Fibroblast of gingiva (primary cell): ENCODE data around the gene AOPEP.
A peak's percentile ranks its signal among the peaks of the same experiment; 100 is the strongest.

Experiments used
- DNase-seq: peaks from one replicate; pipeline ENCODE4 v3.0.0-alpha.2; 2011; ENCODE audit warnings: low read depth

The AOPEP gene

GRCh38 chr9:94726495-94727191 lies at the start of gene AOPEP:
TSS of gene AOPEP (plus strand) at chr9:94726699. CDS start at chr9:94759784, 33,085 bp downstream.
- peak; percentile 94 for DNase-seq

GRCh38 chr9:94677929-94678328 lies 48.6 kb upstream of the AOPEP start:
- no peak for DNase-seq

- DNase-seq: no peak
These were observed 46.9 kb upstream of the AOPEP start for GRCh38 chr9:94679587-94679986.

DNA sequence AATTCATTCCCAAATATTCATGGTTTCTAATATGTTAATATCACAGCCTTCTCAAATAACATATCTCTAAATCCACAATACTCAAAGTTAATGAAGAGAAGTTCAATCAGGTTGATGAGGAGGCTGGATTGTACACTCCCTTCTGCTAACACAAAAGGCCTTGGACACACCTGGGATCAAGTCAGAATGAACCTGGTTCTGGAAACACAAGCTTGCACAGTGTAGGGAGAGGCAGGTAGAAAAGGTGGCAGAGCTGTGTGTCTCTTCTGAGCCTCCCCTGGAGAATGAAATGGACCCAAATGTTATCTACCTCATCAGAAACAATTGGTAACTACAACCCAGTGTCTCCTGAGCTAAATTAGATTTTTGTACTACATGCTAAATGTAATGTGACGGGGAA lies 46.5 kb upstream of the AOPEP start:
- DNase-seq: no peak

GRCh38 chr9:94680621-94681020 lies 45.9 kb upstream of the AOPEP start:
- DNase-seq: no peak

- peak; percentile 74 for DNase-seq
These were observed 45.0 kb upstream of the AOPEP start for GRCh38 chr9:94681508-94681907.

GRCh38 chr9:94685359-94685758 lies 41.1 kb upstream of the AOPEP start:
- no peak for DNase-seq

DNA sequence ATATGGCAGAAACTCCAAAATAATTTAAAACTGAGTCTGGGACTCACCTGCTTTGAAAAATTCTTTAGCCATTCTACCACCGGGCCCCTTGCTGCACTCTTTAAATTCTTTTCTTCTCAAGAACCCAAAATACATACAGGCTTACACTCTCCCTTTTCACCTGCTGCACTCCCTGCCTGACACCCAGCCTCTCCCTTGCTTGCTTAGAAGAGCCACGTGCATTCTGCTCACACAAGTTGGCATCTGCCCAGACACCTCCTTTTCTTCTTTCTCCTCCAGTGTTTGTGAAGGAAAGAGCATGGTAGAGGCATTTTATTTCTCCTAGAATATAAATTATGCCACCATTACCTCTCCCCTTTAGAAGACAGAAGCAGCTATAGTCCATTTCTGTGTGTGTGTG lies 39.0 kb upstream of the AOPEP start:
- no peak for DNase-seq

- no peak for DNase-seq
These were observed 36.2 kb upstream of the AOPEP start for GRCh38 chr9:94690344-94690743.

DNA sequence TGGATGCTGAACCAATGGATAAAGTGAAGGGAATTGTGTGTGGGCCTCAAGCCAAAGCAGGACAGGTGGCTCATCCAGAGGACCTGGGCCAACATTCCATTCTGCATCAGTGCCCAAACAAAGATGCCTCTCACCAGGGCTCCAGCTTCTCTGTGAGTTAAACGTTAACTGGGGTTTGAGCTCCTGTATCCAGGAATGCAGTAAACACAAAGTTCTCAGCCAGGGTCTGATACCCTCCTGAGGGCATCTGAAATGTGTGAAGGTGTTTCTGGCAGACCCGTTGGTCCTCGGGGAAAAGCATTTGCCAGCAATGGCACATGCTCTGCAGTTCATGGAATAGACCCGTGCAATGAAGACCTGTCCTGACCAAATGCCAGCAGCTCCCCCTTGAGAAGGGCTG lies 33.9 kb upstream of the AOPEP start:
- no peak for DNase-seq

DNA sequence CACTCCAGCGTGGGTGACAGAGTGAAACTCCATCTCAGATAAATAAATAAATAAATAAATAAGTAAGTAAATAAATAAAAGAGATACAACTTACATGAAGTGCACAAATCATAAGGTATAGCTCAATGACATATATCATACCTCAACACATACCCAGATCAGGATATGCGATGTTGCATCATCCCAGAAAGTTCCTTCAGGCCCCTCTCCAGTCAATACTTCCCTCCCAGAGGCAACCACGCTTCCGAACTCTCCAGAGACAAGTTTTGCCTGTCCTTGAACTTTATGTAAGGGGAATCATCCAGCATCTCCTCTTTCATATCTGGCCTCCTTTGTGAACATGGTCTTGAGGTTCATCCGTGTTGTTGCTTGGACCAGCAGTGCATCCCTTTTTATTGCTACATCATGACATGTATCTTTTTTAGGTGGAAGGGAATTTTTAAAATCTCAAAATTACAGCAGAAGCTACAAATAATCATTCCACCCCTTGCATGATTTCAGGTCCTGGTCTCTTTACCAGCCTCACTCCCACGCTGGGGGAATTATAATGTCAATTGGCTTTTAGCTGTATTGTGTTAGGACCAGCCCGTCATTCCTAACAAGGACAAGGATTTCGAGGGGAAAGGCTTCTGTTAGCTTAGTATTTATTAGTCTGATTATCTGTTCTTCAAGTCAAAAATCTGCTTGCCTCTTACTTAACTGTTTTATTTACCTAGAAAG lies 32.9 kb upstream of the AOPEP start:
- DNase-seq: no peak

DNA sequence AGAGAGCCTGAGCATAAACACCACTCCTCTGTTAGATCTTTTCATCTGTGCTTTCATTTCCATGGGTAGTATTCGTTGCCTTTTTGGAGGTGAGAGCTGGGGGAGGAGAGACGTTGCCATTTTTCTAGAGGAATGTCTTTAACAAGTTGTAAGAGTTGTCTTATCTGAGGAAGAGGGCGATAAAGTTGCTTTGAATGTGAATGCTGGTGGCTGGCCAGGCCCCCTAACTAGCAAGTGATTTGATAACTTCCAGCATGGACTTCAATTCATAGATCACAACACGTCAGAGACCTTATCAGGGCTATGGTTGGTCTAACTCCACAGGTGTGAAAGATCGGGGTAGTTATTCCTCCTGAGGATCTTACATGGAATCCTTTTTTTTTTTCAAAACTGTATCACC lies 30.0 kb upstream of the AOPEP start:
- no peak for DNase-seq

DNA sequence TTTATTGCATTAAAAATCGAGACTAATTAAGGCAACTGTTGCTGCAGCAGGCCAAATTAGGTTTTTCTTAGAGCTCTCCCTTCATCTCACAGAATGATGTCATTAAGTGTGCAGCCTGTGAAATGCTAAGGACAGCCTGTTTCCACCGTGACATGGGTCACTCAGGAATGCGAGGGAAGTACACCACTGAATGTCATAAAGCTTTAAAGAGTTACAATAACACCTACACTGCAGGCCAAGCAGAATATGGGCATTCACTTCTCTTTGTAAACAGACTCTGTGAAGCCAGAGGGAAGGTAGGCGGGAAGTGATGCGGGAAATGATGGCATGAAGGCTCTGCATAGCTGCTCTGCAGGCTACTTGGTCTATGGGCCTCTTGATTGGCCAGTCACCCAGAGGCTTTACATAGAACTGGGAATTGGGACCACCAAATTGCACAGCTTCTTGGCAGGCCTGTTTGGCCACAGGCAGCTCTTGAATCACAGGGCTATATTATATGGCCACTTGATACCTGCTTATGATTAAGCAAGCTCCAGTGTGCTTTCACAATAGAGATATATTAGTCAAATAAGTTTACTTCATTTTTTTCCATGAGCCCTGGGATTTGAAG lies 28.4 kb upstream of the AOPEP start:
- DNase-seq: peak; percentile 93

DNA sequence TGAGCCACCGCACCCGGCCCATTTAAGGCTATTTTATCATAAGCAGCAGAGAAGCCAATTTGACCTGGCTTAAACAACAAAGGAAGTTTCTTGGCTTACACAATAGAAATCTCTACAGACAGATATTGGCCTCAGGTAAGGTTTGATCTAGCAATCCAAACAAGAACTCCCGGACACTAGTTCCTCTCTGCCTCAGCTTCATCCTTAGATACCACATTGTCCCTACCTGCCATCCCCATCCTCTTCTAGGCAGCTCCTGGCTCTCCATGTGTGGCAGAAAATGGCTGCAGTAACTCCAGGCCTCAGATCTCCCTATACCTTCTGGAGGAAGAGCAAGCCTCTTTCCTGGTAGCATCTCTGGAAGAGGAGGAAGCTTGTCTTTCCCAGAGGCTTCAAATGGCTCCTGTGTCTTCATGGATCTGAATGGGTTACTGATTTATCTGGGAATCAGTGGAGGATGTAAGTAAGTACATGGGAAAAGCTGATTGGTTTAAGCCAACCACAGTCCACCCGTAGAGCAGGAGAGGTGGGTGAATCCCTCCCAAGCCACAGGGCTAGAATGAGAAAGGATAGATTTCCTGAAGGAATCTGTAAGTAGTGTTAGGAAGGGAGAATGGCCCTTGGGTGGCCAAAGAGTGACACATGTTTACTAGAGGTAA lies 26.7 kb upstream of the AOPEP start:
- no peak for DNase-seq

- no peak for DNase-seq
These were observed 26.1 kb upstream of the AOPEP start for GRCh38 chr9:94700445-94700844.

DNA sequence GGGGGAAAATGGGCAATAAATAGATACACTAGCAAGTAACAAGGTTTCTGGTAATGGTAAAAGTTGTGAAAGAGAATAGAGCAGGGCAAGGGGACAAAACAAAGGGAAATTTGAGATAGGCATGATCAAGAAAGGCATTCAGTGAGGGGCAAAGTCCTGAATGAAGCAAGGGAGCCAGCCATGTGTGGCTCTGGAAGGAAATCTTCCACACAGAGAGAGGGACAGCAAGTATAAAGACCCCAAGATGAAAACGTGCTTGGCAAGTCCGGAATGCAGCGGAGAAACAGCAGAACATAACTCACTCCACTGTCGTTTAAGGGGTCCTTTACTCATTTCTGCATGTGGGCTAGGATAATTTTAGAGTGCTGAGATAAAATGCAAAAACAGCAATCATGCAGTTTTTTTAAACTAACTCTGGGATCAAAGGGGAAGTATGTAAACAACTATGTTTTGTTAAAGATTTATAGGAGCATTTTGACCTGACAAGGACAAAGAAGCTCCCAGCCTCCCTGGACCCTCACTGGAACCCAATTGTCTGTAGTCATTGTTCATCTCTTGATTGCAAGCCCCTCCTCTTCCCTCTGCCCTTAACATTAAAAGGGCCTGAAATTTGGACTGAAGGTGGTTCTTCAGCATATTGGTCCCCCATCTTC lies 22.9 kb upstream of the AOPEP start:
- no peak for DNase-seq

GRCh38 chr9:94705162-94705702 lies 21.3 kb upstream of the AOPEP start:
- DNase-seq: no peak

GRCh38 chr9:94706922-94707321 lies 19.6 kb upstream of the AOPEP start:
- DNase-seq: no peak

DNA sequence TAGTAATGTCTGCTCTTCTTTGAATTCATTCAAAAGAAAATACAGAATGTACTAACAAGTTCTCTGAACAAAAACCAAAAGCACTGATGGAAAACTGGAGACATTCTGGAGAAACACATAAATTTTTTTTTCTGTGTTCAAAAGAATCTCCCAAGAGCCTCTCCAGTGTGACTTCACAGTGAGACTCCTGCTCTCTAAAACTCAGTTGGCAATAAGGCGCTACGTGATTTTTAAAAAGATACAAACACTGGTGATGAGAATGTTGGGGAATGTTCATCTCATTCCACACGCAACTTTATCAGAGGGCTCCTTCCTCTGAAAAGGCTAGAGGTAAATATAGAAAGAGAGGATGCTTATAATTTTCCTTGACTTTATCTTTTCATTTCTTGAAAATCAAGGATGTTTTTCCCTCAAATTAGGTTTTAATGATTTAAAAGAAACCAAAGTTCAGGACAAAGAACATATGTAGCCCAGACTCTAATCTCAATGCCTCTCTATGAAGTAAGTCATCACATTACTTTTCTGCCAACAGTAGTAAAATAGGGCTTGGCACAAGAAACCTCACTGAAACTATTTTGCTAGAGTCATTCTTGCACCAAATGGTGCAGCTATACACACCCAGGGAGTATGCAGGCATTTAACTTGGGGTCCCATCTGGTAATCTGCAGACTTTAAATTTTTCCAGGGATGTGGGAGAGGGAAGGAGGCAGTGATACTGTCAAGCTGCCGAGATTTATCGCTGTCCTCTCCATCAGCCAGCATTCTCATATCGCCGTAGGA lies 12.9 kb upstream of the AOPEP start:
- DNase-seq: no peak

GRCh38 chr9:94714494-94714893 lies 12.0 kb upstream of the AOPEP start:
- no peak for DNase-seq

- DNase-seq: peak; percentile 14
These were observed 8.7 kb upstream of the AOPEP start for GRCh38 chr9:94717761-94718160.
